Astrocyte (in vitro differentiated cells and primary cell): ENCODE measurements around the gene CCDC107.

Experiments used
- CTCF ChIP-seq: IDR thresholded peaks from 2 replicates; pipeline ENCODE4 v1.5.1; 2011; ENCODE audit warnings: low read depth, mild to moderate bottlenecking, inconsistent platforms, low read length, moderate library complexity; ENCODE audit not compliant: insufficient read depth
- EZH2 ChIP-seq: IDR thresholded peaks from 2 replicates; pipeline ENCODE4 v1.6.1; 2012; ENCODE audit warnings: mild to moderate bottlenecking, low read length, inconsistent platforms; ENCODE audit not compliant: insufficient read depth

GRCh38 chr9:35708146-35708545, 50.1 kb downstream of the CCDC107 start:
- TF ChIP-seq CTCF (no peak), EZH2 (no peak)
